Measurements from ENCODE around the gene GNG7.
"Not testable (repeated sequence)": the region's sequence is repeated elsewhere in the genome, so short reads cannot be mapped to it uniquely, and the experiment has no call there.

The GNG7 gene

DNA sequence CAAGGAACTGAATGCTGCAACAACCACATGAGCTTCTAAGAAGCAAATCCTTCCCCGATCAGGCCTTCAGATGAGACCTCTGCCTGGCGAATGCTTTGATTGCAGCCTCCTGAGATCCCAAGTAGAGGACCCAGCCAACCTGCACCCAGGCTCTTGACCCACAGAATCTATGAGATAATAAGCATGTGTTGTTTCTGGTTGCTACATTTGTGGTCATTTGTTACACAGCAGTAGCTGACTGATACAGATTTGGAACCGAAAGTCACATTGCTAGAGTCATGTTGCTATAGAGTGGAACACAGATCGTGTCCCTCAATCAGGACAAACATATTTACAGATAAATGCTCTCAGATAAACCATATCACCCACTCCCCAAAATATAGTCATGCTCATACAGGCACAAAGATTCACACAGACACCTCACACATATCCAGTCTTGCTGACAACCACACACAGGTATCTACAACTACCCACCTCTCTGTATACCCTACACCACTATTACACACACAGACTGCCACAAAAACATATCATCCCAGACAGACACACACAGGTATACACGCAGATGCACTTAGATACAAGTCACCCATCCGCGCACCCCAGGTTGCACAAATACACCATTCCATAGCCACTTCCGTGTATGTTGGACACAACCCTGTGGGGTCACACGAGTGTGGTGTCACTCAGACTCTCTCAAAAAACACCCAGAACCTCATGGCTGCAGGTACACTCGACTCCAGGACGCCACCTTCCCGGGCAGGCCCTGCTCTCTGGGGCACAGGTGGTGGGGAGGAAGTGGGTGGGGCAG is 13.2 kb upstream of the GNG7 start:
- TF ChIP-seq JUND (IDR thresholded peaks at IDR 0.05; ENCODE audit: low read depth) = no peak
- no peak for DNase-seq (ENCODE audit: low read depth in 1 of 2, low spot score in 1 of 2)
- in situ Hi-C loops (cut with HindIII; ENCODE audit: low pct_unique_long_range_greater_than_20kb, low sequenced_read_pairs) = no loop called here

DNA sequence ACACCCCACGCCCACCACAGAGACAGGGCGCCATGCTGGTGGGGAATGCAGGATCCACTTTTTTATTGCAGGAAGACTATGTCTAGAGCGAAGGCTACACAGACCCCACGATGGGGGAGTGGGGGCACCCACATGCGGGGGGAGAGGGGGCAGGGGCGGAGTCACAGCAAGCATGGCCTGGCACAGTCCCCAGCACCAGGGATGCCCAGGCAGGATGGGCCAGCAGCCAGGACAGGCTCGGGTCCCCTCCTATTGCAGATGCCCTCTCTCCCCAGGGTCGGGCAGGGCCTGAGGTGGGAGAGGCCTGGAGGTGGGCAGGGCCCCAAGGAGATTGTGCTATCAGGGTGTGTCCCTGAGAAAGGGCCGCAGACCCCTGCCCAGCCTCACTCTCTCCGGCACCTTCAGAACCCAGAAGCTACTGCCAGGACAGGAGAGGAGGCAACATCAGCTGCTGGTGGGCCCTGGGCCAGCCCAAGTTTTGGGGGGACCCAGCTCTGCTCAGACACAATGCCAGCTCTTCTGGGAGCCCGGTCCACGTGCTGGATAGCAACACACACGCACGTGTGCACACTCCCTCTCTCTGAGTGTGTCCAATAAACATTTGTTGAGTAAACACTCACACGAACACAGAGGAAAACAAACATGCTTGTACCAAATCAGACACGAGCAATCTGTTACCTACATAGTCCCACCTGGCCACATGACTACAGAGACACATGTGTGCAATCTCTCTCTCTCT is 12.2 kb upstream of the GNG7 start:
- in situ Hi-C loops (cut with HindIII; ENCODE audit: low pct_unique_long_range_greater_than_20kb, low sequenced_read_pairs) = no loop called here
- DNase-seq (ENCODE audit: low read depth in 1 of 2, low spot score in 1 of 2) = no peak
- TF ChIP-seq JUND (IDR thresholded peaks at IDR 0.05; ENCODE audit: low read depth) = no peak

- DNase-seq (ENCODE audit: low read depth in 1 of 2, low spot score in 1 of 2); in situ Hi-C loops (cut with HindIII; ENCODE audit: low pct_unique_long_range_greater_than_20kb, low sequenced_read_pairs): not testable (repeated sequence)
These were observed 11.6 kb upstream of the GNG7 start for GRCh38 chr19:2714102-2714501.

GRCh38 chr19:2713170-2713569 is 10.7 kb upstream of the GNG7 start:
- DNase-seq (ENCODE audit: low read depth in 1 of 2, low spot score in 1 of 2); in situ Hi-C loops (cut with HindIII; ENCODE audit: low pct_unique_long_range_greater_than_20kb, low sequenced_read_pairs): not testable (repeated sequence)

DNA sequence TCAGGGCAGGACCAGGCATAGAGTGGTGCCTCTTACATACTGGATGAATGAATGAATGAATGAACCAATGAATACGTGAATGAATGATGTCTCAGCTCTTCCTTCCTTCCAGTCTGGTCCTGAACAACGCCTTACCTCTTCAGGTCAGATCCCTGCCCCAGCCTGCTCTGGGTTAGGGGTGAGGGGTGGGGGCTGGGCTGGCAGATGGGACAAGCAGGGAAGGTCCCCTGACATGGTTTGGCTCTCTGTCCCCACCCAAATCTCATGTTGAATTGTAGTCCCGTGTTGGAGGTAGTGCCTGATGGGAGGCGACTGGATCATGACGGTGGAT is 9.3 kb upstream of the GNG7 start:
- no peak for DNase-seq (ENCODE audit: low read depth in 1 of 2, low spot score in 1 of 2)
- in situ Hi-C loops (cut with HindIII; ENCODE audit: low pct_unique_long_range_greater_than_20kb, low sequenced_read_pairs) = no loop called here

GRCh38 chr19:2711172-2711874 is 8.8 kb upstream of the GNG7 start:
- DNase-seq (ENCODE audit: low read depth in 1 of 2, low spot score in 1 of 2) = no peak
- in situ Hi-C loops (cut with HindIII; ENCODE audit: low pct_unique_long_range_greater_than_20kb, low sequenced_read_pairs) = no loop called here
- no peak for TF ChIP-seq JUND (IDR thresholded peaks at IDR 0.05; ENCODE audit: low read depth)

More for the DNA sequence above, 9.3 kb upstream of the GNG7 start:
- TF ChIP-seq JUND (IDR thresholded peaks at IDR 0.05; ENCODE audit: low read depth) = no peak

DNA sequence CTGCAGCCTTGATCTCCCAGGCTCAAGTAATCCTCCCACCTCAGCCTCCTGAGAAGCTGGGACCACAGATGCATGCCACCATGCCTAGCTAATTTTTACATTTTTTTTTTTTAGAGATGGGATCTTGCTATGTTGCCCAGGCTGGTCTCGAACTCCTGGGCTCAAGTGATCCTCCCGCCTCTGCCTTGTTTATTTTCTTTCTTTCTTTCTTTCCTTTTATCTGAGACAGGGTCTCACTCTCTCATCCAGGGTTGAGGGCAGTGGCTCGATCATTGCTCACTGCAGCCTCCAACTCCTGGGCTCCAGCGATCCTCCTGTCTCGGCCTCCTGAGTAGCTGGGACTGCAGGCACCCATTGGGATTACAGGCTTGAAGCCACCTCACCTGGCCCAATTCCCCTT is 3.8 kb upstream of the GNG7 start:
- no peak for TF ChIP-seq JUND (IDR thresholded peaks at IDR 0.05; ENCODE audit: low read depth)
- in situ Hi-C loops (cut with HindIII; ENCODE audit: low pct_unique_long_range_greater_than_20kb, low sequenced_read_pairs) = no loop called here
- no peak for DNase-seq (ENCODE audit: low read depth in 1 of 2, low spot score in 1 of 2)

DNA sequence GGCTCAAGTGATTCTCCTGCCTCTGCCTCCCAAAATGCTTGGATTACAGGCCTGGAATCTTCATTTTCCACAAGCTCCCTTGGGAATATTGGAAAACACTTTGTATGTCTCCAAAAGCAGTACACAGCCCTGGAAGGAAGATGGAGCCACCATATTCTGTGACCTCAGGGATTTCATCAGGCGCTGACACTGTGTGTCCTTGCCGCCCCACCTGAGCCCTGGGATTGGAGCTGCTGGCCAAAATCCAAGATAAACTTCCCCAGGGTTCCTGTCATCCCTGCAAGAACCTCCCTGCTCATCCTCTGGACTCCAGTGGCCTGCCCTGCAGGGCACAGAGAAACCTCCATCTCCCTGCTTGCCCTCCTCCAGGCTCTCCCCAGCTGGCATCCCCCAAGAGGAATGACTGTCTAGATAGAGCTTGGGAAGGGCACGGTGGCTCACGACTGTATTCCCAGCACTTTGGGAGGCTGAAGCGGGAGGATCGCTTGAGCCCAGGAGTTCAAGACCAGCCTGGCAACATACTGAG is 1.3 kb upstream of the GNG7 start:
- DNase-seq (ENCODE audit: low read depth in 1 of 2, low spot score in 1 of 2) = no peak
- in situ Hi-C loops (cut with HindIII; ENCODE audit: low pct_unique_long_range_greater_than_20kb, low sequenced_read_pairs) = no loop called here
- TF ChIP-seq JUND (IDR thresholded peaks at IDR 0.05; ENCODE audit: low read depth) = no peak

DNA sequence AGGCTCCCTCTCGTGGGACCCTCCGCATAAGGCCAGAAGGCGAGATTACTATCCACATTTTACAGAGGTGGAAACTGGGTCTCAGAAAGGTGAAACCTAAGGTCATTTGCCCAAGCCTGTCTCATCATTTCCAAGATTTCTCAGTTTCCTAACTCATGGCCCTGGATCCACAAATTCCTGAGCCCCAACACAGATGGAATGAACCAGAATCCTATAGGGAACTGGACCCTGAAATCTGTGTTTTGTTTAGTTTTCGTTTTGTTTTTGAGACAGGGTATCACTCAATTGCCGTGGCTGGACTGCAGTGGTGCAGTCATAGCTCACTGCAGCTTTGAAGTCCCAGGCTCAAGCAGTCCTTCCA is 563 bp upstream of the GNG7 start:
- DNase-seq (ENCODE audit: low read depth in 1 of 2, low spot score in 1 of 2) = no peak
- in situ Hi-C loops (cut with HindIII; ENCODE audit: low pct_unique_long_range_greater_than_20kb, low sequenced_read_pairs) = no loop called here
- no peak for TF ChIP-seq JUND (IDR thresholded peaks at IDR 0.05; ENCODE audit: low read depth)

- no peak for TF ChIP-seq JUND (IDR thresholded peaks at IDR 0.05; ENCODE audit: low read depth)
- no peak for DNase-seq (ENCODE audit: low read depth in 1 of 2, low spot score in 1 of 2)
- in situ Hi-C loops (cut with HindIII; ENCODE audit: low pct_unique_long_range_greater_than_20kb, low sequenced_read_pairs) = no loop called here
These were observed 929 bp downstream of the GNG7 start for GRCh38 chr19:2701361-2702169.

DNA sequence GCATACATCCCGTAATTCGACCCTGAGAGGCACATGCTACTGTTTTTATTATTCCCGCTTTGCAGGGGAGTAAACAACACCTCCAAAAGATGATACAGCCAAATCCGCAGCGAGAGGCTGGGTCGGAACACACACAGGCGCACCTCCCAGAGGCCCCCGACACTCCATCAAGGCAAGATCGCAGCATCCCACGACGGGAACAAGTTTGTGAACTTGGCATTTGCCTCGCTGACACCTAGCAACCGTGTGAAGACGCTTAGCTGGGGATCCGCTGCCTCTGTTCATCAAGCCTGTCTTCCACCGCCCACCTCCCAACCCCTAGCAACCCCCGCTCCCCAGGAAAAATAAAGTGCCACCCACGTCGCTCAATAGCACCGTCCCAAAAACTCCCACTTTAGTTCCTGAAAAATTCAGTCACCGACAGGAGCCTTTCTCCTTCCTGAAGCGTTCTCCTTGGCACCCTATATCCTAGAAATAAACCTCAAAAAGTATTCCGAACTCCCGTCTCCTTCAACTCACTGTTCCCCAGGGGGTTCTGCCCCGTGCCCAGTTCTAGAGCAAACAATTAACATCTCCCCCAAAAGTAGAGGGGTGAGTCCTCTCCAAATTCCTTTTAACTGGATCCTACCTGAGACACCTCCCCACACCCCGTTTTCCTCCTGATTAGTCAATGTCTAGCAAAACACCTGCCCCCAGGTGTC is 1.7 kb downstream of the GNG7 start:
- no peak for TF ChIP-seq JUND (IDR thresholded peaks at IDR 0.05; ENCODE audit: low read depth)
- no peak for DNase-seq (ENCODE audit: low read depth in 1 of 2, low spot score in 1 of 2)
- in situ Hi-C loops (cut with HindIII; ENCODE audit: low pct_unique_long_range_greater_than_20kb, low sequenced_read_pairs) = no loop called here
